ENCODE data around the gene DIP2B.

Gene DIP2B

GRCh38 chr12:50603817-50604639 lies 99.2 kb downstream of the DIP2B start:
- peak; percentile 81 for DNase-seq (ENCODE audit: extremely low read depth, low read depth)
- no peak for TF ChIP-seq CTCF (IDR thresholded peaks at IDR 0.05; ENCODE audit: low read depth, low read length)

- TF ChIP-seq CTCF (IDR thresholded peaks at IDR 0.05; ENCODE audit: low read depth, low read length) = no peak
- DNase-seq (ENCODE audit: extremely low read depth, low read depth) = no peak
Observed at GRCh38 chr12:50604640-50604920, 99.8 kb downstream of the DIP2B start.

- DNase-seq (ENCODE audit: extremely low read depth, low read depth) = no peak
- no peak for TF ChIP-seq CTCF (IDR thresholded peaks at IDR 0.05; ENCODE audit: low read depth, low read length)
Observed at GRCh38 chr12:50606675-50607375, 102.0 kb downstream of the DIP2B start.

- no peak for TF ChIP-seq CTCF (IDR thresholded peaks at IDR 0.05; ENCODE audit: low read depth, low read length)
- DNase-seq (ENCODE audit: extremely low read depth, low read depth) = no peak
Observed at GRCh38 chr12:50609292-50609874, 104.6 kb downstream of the DIP2B start.

GRCh38 chr12:50610171-50610570 lies 105.4 kb downstream of the DIP2B start:
- no peak for DNase-seq (ENCODE audit: extremely low read depth, low read depth)
- TF ChIP-seq CTCF (IDR thresholded peaks at IDR 0.05; ENCODE audit: low read depth, low read length) = no peak

GRCh38 chr12:50611021-50611744 lies 106.4 kb downstream of the DIP2B start:
- no peak for TF ChIP-seq CTCF (IDR thresholded peaks at IDR 0.05; ENCODE audit: low read depth, low read length)
- no peak for DNase-seq (ENCODE audit: extremely low read depth, low read depth)

Data from AG09319 (cell line).